Stimulated activated CD8-positive, alpha-beta memory T cell treated with anti-CD3 and anti-CD28 coated beads, Interleukin-7, amount 100 ng/mL, for 4 hours (primary cell): ENCODE results near the gene VWC2L.

Experiments
- DNase-seq, 2 donors: peaks; one replicate each; pipeline ENCODE4 v3.0.0-alpha.2; 2020; ENCODE audit warnings: low read depth in 2 of 2

Gene VWC2L

DNA sequence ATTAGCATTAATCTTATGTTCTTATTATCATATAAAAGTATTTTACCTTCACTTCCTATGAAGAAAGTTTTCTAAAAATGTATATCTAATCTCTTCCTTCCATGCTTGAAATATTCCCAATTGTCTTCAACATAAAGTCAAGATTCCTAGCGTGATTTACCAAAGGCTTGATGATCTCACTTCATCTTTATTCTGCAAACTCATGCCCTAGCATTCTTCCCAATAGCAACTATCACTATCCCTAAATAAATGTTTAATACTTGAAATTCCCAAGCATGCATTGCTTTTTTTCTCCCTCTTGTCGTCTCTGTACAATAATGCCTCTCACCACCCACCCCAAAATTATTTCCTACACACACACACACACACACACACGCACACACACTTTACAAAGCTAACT, 125.8 kb downstream of the VWC2L start:
- no peak for DNase-seq

DNA sequence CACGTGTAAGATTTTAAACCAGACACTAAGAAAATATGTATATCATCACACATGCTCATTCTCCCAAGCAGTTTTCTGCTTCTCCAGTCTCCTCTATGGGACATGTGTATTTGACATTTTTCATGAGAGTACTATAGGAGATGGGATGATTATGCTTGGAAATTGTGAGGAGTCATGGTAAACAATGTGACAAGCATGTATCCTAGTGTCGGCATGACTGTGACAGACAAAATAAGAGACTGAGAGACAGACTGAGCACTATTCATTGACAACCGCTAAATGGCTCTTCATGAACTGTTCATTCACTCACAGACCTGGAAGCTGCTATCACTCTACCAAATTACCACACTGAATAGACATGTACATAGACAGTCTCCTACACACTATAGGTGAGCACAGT, 127.1 kb downstream of the VWC2L start:
- no peak for DNase-seq

DNA sequence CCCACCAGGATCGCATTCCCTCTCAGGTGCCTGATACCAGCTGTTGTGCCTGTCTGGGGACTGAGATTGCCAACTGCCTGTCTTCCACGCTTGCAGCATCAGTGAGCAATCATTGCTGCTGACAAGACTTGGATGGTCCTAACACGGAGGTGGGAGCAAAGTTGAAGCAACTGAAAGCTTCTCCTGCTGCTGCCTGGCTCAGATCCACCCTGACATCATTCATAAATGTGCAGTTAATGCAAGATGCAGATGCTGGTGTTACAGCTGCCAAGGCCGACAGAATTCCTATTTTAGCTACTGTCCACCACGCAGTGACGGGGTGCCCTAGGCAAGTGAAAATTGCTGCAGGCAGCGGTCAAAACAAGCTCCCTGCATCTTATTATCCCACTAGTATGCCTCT, 131.4 kb downstream of the VWC2L start:
- DNase-seq: no peak

- no peak for DNase-seq
These were observed 132.0 kb downstream of the VWC2L start for GRCh38 chr2:214542866-214543265.

DNA sequence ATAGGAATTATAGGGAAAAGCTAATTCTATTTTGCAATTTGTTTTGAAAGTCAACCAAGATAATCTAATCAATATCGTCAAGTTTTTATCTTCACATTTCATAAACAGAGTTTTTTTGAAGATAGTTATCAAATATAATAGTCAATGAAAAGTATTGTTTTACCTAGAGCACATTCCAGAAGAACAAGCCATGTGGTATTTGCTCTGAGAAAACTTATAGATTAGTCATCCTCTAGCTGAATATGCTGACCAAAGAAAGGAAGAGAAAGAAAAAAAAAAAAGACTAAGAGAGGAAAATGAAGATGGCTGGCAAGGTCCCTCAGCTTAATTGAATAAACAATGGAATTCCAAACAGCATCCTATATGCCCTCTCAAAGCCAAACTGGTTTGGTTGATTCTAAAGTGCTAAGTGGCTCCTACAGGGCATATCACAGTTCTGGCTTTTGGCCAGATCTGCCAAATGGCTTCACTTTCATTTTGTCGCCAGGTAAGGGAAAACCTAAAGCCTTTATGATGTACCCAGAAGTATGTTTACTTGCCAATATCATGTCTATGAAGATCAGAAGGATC, 132.6 kb downstream of the VWC2L start:
- no peak for DNase-seq

DNA sequence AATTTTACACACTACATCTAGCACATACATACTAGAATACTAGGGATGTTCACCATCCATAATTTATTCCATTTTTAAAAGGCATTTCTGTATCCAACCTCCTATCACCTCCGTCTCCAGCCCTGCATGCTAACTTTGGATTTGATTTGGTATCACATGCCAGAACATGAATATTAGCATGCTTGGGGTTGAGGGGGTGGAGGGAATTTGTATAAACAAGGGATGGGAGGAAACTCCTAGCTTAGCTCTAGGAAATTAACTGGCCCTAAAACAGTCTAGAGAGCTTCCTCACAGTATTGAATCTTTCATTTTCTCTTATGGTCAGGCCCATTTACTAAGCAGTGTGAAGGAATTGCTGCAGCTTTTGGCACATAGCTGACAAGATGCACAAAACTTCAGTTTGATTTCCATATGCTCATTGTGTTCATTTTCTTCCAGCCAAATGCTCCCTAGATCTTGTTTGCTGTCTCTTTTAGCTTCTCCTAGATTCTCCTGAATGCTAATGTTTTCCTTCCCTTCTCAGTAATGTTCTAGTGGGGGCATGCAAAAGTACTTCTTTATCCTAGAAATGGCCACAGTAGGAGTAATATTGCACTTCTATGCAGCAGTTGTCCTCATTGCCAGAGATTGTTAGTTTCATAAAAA, 135.2 kb downstream of the VWC2L start:
- DNase-seq: no peak

- no peak for DNase-seq
These were observed 137.1 kb downstream of the VWC2L start for GRCh38 chr2:214547931-214548330.

GRCh38 chr2:214549946-214550345, 139.1 kb downstream of the VWC2L start:
- DNase-seq: no peak

- no peak for DNase-seq
These were observed 139.9 kb downstream of the VWC2L start for GRCh38 chr2:214550786-214551185.

GRCh38 chr2:214557884-214558283, 147.0 kb downstream of the VWC2L start:
- DNase-seq: no peak

DNA sequence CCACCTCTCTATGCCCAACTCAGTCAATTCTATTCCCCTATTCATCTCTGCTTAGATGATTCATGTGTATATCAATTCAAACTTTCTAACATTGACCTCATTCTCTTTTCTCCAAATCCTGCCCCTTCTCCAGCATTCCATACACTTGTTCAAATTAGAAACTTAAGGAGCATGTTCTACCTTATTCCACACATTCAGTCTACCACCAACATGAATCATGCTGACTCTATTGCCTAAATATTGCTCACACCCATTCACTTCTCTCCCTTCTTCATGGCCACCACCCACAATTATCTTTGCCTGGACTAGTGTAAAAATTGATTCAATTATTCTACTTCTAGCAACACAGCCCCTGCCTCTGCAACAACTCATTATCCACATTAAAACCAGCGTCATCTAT, 147.5 kb downstream of the VWC2L start:
- no peak for DNase-seq

DNA sequence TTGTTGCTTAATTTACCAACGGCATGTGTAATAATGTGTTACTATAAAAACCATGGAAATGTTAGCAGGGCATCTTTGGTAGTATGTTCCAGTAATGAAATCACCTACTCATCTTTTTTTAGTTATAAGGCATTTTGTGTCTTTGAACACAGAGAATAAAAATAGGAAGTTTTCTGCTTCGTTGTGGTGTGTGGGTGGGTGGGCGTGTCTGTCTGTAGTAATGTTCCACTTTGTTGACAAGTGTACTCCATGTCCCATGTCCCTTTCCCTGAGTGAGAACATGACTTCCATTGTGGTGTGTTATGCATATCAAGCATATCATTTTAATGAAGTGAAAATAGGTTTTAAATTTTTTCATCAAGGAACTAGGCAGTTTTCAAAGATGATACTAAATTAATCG, 149.3 kb downstream of the VWC2L start:
- DNase-seq: no peak

DNA sequence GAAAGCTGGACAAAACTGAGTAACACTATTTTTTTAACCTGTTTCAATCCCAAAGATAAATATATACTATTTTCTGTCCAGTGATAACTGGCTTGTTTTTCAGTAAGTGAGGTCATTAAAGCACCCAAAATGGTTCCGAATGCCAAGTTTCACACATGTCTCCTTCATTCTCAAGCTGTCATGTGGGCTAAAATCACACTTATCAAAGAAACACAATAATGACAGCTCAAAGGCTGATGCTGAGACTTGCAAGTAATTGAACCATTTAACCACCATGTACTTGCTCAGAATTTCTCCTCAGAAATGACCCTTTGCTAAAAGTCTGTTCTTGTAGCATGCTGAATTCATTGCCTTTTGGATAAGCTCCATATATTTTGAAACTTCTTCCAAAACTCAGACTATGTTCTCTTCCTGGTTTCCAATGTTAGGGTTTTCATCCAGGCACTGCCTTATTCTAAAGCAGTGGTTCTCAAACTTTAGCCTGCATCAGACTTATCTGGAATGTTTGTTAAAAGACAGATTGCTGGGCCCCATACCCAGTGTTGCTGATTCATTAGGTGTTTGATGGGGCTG, 149.8 kb downstream of the VWC2L start:
- DNase-seq: no peak

DNA sequence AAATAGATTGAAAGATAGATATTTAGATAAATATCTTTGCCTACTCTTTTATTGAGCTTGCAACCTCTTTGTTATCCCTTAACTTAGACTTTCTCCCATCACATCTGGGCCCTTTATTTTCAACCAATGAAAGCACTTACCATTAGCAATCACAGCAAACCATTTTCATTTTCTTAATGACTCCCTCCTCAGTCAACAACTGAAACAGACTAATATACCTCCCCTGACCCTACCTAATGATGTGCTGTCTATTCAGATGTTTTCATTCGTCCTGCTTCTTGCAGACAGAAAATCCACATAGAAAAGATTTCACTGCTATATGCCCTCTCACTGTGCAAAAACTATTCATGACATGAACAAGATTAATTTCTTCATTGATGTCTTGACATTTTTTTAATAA, 154.4 kb downstream of the VWC2L start:
- no peak for DNase-seq

DNA sequence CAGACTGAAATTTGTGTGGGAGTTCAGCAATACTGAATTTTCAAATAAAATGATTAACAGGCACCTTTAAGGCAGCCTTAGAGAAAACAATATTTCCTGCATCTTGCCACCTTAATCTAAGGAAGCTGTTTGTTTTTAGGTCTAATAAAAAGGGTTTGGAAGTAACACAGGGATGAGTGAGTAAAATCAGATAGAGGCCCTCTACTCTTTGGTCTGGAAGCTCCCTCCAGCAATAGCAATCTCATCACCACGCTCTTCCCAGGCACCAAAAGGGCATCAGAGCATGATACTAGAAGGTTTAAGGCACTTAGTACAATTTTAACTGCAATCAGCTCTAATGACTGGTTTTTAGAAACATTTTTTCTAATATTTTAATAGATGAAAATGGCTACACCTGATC, 155.6 kb downstream of the VWC2L start:
- DNase-seq: no peak

DNA sequence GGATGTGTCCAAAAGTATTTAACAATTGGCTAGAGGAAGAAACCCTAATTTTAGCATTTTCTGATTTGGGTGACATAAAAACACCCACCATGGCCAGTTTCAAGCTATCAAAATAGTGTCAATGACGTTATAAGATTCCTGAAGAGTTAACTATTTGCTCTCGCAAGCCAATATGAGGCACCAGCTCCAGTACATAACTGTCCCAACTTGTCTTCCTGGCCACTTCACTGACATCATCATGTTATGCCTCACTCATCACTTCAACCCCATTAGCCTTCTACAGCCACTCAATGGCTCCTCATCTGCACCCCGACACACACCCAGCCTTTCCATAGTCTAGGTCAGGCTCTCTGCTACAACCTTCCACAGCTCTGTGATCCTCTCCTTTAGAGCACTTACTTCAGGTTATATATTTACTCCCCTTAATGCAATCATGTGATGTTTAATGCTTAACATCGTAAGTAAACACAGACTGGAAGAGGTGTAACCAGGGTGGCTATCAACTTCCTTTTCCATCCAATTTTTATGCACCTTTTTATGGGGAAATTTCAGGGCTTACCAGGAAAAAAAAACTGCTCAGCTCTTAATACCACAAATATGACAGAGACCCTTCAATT, 158.7 kb downstream of the VWC2L start:
- DNase-seq: no peak

- DNase-seq: no peak
These were observed 163.4 kb downstream of the VWC2L start for GRCh38 chr2:214574084-214574781.

DNA sequence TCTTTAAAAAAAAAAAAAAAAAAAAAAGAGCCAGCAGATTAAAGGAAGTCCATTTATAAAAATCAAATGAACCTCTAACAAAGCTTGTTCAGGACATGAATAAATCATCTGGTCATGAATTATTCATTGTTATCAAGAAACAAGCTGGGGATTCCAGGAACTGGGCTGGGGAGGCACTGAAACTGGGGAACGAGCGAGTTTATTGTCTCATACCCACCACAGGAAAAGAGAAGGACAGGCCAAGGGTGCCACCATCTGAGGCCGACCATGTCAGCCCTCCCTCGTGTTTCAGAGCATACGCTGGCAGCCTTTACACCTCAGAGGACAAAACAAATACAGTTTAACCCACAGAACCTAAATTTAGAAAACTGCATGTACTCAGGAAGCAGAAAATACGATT, 164.2 kb downstream of the VWC2L start:
- no peak for DNase-seq

DNA sequence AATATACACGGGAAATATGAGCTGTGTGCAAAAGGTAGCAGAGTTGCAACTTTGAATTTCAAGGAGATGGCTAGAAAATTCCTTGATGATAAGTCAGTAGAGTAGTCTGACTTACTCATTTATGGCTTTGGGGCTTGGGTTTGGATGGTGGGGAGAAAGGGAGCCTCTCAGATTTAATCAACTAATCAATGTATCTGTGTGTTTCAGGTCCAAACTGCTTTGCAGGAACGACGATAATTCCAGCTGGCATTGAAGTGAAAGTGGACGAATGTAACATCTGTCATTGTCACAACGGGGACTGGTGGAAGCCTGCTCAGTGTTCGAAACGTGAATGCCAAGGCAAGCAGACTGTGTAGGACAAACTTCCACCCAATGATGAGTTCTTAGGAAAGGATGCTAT, 164.6 kb downstream of the VWC2L start:
- no peak for DNase-seq

DNA sequence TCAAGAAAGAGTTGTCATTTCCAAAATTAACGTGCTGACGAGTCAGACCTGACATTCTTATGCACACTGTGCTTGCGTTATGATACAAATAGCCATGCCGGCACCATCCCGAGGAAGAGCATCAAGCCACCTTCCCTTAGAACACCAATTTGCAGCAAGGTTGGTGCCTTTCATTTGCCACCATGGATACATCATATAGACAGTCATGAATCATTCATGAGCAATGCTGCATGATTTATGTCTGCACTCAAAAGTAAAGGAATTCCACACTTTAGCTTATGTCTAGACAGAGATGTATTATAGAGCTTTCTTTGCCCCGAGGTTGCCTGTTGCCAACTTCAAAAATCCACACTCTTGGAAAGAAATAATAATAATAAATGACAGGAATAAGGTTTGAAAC, 166.9 kb downstream of the VWC2L start:
- no peak for DNase-seq

GRCh38 chr2:214578442-214578841, 167.6 kb downstream of the VWC2L start:
- DNase-seq: no peak

GRCh38 chr2:214579035-214579434, 168.2 kb downstream of the VWC2L start:
- no peak for DNase-seq

DNA sequence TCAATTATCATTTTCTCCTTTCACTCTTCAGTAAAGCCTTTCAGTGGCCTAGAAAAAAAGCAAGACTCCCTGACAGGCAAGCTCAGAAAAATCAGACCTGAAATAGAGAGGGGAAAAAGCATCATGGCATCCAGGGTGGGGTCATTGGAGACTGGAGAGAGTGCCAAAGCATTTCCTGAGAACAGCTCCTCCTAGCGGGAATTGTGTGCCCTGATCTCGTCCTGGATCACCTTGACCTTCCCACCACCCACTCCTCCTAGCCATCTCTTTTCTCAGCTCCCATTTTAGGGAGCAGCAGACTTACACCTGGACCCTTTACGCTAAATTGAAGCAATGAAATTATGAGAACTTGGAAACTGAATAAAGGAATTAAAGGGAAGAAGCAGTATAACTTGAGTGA, 176.6 kb downstream of the VWC2L start:
- no peak for DNase-seq
